ENCODE results near the gene PTPRF.

DNA sequence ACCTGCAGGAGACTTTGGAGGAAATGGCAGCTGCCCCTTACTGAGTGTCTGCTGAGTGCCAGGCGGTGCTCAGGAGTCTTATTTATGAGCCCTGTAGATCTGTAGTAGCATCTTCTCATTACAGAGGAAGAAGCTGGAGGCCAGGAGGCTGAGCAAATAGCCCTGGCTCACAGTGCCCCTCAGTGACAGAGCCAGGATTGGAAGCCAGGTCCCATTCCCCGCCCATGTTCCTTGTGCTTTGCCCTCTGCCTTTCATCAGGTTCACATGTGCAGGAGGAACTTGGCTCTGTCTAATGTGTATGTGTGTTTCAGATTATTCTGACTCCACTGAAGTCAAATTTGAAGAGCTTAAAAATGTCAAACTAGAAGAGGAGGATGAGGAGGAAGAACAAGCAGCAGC is 140.5 kb downstream of the PTPRF start:
- TF ChIP-seq, protein P1, sequence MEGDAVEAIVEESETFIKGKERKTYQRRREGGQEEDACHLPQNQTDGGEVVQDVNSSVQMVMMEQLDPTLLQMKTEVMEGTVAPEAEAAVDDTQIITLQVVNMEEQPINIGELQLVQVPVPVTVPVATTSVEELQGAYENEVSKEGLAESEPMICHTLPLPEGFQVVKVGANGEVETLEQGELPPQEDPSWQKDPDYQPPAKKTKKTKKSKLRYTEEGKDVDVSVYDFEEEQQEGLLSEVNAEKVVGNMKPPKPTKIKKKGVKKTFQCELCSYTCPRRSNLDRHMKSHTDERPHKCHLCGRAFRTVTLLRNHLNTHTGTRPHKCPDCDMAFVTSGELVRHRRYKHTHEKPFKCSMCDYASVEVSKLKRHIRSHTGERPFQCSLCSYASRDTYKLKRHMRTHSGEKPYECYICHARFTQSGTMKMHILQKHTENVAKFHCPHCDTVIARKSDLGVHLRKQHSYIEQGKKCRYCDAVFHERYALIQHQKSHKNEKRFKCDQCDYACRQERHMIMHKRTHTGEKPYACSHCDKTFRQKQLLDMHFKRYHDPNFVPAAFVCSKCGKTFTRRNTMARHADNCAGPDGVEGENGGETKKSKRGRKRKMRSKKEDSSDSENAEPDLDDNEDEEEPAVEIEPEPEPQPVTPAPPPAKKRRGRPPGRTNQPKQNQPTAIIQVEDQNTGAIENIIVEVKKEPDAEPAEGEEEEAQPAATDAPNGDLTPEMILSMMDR (IDR thresholded peaks at IDR 0.05), result no peak
- TF ChIP-seq POLR2A (IDR thresholded peaks at IDR 0.05), result no peak

All from esophagus squamous epithelium (tissue), 4 donors.